IMR-90 (cell line): ENCODE data around the gene STARD10. TPM values are rescaled to one million over a fixed set of nuclear protein-coding genes. Genes with fewer than 3 reads are reported as not detected.

Experiments used
- ATAC-seq: fragments of 200-7000 bp; cut with Tn5 transposase; 2 replicates; pipeline ENCODE4 v1.9.1; 2020; ENCODE audit warnings: low read depth, mild to moderate bottlenecking, moderate library complexity
- BruUV-seq: library from RNA; stranded (reverse); fragments of 400-500 nt; replicated peaks from 2 replicates; lab custom pipeline; 2021; lab: Mats Ljungman, UMichigan
- CTCF ChIA-PET: fragments of 300-600 bp; formaldehyde crosslinking; extraction: SDS; loops from one replicate; lab custom pipeline; 2021; ENCODE audit warnings: antibody characterized with exemption; lab: Yijun Ruan, JAX
- POLR2A ChIA-PET: fragments of 300-600 bp; sonication (Branson Sonifier 250); formaldehyde crosslinking; loops from one replicate; lab custom pipeline; 2022; ENCODE audit warnings: antibody characterized with exemption; ENCODE audit not compliant: unreplicated experiment; lab: Charles Lee
- DNase-seq: peaks from one replicate; pipeline ENCODE4 v3.0.0; 2013
- H2AFZ ChIP-seq: replicated peaks from 2 replicates; pipeline ENCODE3; 2013; ENCODE audit warnings: low read length, mild to moderate bottlenecking; ENCODE audit not compliant: poor library complexity
- H2AK5ac ChIP-seq: 2 replicates; pipeline ENCODE4 v1.6.1; 2013; ENCODE audit warnings: low read depth, low read length, inconsistent platforms
- H2AK9ac ChIP-seq: replicated peaks from 2 replicates; pipeline ENCODE3; 2013; ENCODE audit warnings: mild to moderate bottlenecking, low read depth, low read length, moderate library complexity; ENCODE audit not compliant: poor library complexity
- H2BK120ac ChIP-seq: 2 replicates; pipeline ENCODE4 v1.6.1; 2013; ENCODE audit warnings: low read depth, low read length, inconsistent platforms
- H2BK15ac ChIP-seq: 3 replicates; pipeline ENCODE4 v1.6.1; 2013; ENCODE audit warnings: low read depth, low read length, inconsistent platforms
- H2BK20ac ChIP-seq: 2 replicates; pipeline ENCODE4 v1.6.1; 2013; ENCODE audit warnings: low read depth, mild to moderate bottlenecking, inconsistent platforms, low read length, moderate library complexity
- H2BK5ac ChIP-seq: 2 replicates; pipeline ENCODE4 v1.6.1; 2013; ENCODE audit warnings: mild to moderate bottlenecking, low read depth, low read length, inconsistent platforms; ENCODE audit not compliant: poor library complexity, severe bottlenecking
- H3K14ac ChIP-seq: replicated peaks from 2 replicates; pipeline ENCODE4 v1.6.1; 2013; ENCODE audit warnings: low read depth, low read length, inconsistent platforms
- H3K18ac ChIP-seq: 2 replicates; pipeline ENCODE4 v1.6.1; 2013; ENCODE audit warnings: low read depth, low read length, control low read depth
- H3K23ac ChIP-seq: 2 replicates; pipeline ENCODE4 v1.6.1; 2013; ENCODE audit warnings: low read depth, low read length, inconsistent platforms
- H3K27ac ChIP-seq: 2 replicates; pipeline ENCODE4 v1.5.1; 2013; ENCODE audit warnings: mild to moderate bottlenecking, control low read depth, low read length; ENCODE audit not compliant: insufficient read depth
- H3K27me3 ChIP-seq: 2 replicates; pipeline ENCODE4 v1.6.1; 2013; ENCODE audit warnings: low read length; ENCODE audit not compliant: control insufficient read depth, insufficient read depth
- H3K36me3 ChIP-seq: 2 replicates; pipeline ENCODE4 v1.6.1; 2013; ENCODE audit warnings: low read length, mixed read lengths; ENCODE audit not compliant: control insufficient read depth, insufficient read depth
- H3K4ac ChIP-seq: 2 replicates; pipeline ENCODE4 v1.6.1; 2013; ENCODE audit warnings: low read depth, low read length, inconsistent platforms
- H3K4me1 ChIP-seq: 2 replicates; pipeline ENCODE4 v1.6.1; 2013; ENCODE audit warnings: low read length, mixed read lengths; ENCODE audit not compliant: control insufficient read depth, insufficient read depth
- H3K4me2 ChIP-seq: 2 replicates; pipeline ENCODE4 v1.6.1; 2013; ENCODE audit warnings: low read depth, mild to moderate bottlenecking, control low read depth, low read length, moderate library complexity
- H3K4me3 ChIP-seq: 2 replicates; pipeline ENCODE4 v1.5.1; 2013; ENCODE audit warnings: low read depth, mild to moderate bottlenecking, control low read depth, low read length, moderate library complexity; ENCODE audit not compliant: insufficient read depth
- H3K56ac ChIP-seq: 2 replicates; pipeline ENCODE4 v1.6.1; 2013; ENCODE audit warnings: low read length, inconsistent platforms; ENCODE audit not compliant: insufficient read depth; ENCODE audit errors: extremely low read depth
- H3K79me1 ChIP-seq, 2 experiments: 2 replicates each; pipeline ENCODE4 v1.6.1; 2013; ENCODE audit warnings: low read length in 2 of 2, inconsistent platforms in 1 of 2, low read depth in 1 of 2
- H3K9ac ChIP-seq: 2 replicates; pipeline ENCODE4 v1.6.1; 2013; ENCODE audit warnings: low read depth, low read length, control low read depth
- H3K9me1 ChIP-seq: 2 replicates; pipeline ENCODE4 v1.6.1; 2013; ENCODE audit warnings: low read length, inconsistent platforms; ENCODE audit not compliant: insufficient read depth
- H3K9me3 ChIP-seq: 2 replicates; pipeline ENCODE4 v1.6.1; 2013; ENCODE audit warnings: low read length; ENCODE audit not compliant: control insufficient read depth, insufficient read depth
- H4K20me1 ChIP-seq: 2 replicates; pipeline ENCODE4 v1.6.1; 2013; ENCODE audit warnings: low read length, inconsistent platforms; ENCODE audit not compliant: insufficient read depth
- H4K5ac ChIP-seq: 2 replicates; pipeline ENCODE4 v1.6.1; 2013; ENCODE audit warnings: mild to moderate bottlenecking, low read depth, low read length, control low read depth
- H4K8ac ChIP-seq, 2 experiments: 2 replicates each; pipeline ENCODE4 v1.6.1; 2013; ENCODE audit warnings: low read depth in 2 of 2, low read length in 2 of 2, control low read depth in 1 of 2, inconsistent platforms in 1 of 2
- H4K91ac ChIP-seq: 2 replicates; pipeline ENCODE4 v1.6.1; 2013; ENCODE audit warnings: low read depth, low read length, inconsistent platforms; ENCODE audit not compliant: insufficient read depth
- BHLHE40 ChIP-seq: fragments of 150-350 bp; IDR thresholded peaks from 2 replicates; pipeline ENCODE4 v1.6.1; 2016; ENCODE audit warnings: mild to moderate bottlenecking, low read depth, low read length
- CTCF ChIP-seq: conservative IDR thresholded peaks from 2 replicates; pipeline ENCODE4 v1.5.1; 2012; ENCODE audit warnings: mild to moderate bottlenecking, low read depth, low read length, improper control_type of control experiment
- FOS ChIP-seq: fragments of 150-350 bp; IDR thresholded peaks from 2 replicates; pipeline ENCODE4 v1.6.1; 2016; ENCODE audit warnings: low read depth, low read length
- MAFK ChIP-seq: IDR thresholded peaks from 2 replicates; pipeline ENCODE4 v1.6.1; 2012; ENCODE audit warnings: low read depth, low read length, improper control_type of control experiment
- MAZ ChIP-seq: IDR thresholded peaks from 2 replicates; pipeline ENCODE4 v1.6.1; 2012; ENCODE audit warnings: low read depth, mild to moderate bottlenecking, low read length, improper control_type of control experiment, moderate library complexity, borderline replicate concordance
- MXI1 ChIP-seq: IDR thresholded peaks from 2 replicates; pipeline ENCODE4 v1.6.1; 2012; ENCODE audit warnings: low read depth, mild to moderate bottlenecking, low read length, moderate library complexity, borderline replicate concordance
- NFE2L2 ChIP-seq: fragments of 150-350 bp; IDR thresholded peaks from 2 replicates; pipeline ENCODE4 v1.6.1; 2016; ENCODE audit warnings: low read depth, mild to moderate bottlenecking, low read length
- POLR2A ChIP-seq: IDR thresholded peaks from 2 replicates; pipeline ENCODE4 v1.6.1; 2012; ENCODE audit warnings: mild to moderate bottlenecking, low read depth, low read length
- RAD21 ChIP-seq: IDR thresholded peaks from 2 replicates; pipeline ENCODE4 v1.6.1; 2012; ENCODE audit warnings: low read length, improper control_type of control experiment
- RCOR1 ChIP-seq: IDR thresholded peaks from 2 replicates; pipeline ENCODE4 v1.6.1; 2012; ENCODE audit warnings: mild to moderate bottlenecking, low read length, improper control_type of control experiment; ENCODE audit not compliant: insufficient replicate concordance
- RFX5 ChIP-seq: IDR thresholded peaks from 2 replicates; pipeline ENCODE4 v1.8.0; 2012; ENCODE audit warnings: low read depth, mild to moderate bottlenecking, low read length, moderate library complexity
- SMC3 ChIP-seq: fragments of 150-350 bp; IDR thresholded peaks from 2 replicates; pipeline ENCODE4 v1.6.1; 2016; ENCODE audit warnings: low read depth, mild to moderate bottlenecking, antibody characterized with exemption, low read length, moderate library complexity
- WGBS, 2 experiments: methylation state at CpG; one replicate each; pipeline versions ENCODE4 v1.1.5 to v1.1.7; 2013; ENCODE audit warnings: missing lambda C conversion rate in 2 of 2; ENCODE audit not compliant: insufficient read length in 1 of 2; ENCODE audit errors: extremely low coverage in 2 of 2; 5-methylcytosine and 5-hydroxymethylcytosine counted together
- dilution Hi-C: fragments of 300-500 bp; cut with HindIII; formaldehyde crosslinking; loops from one replicate; pipeline ENCODE4 v1.14.3; 2018; ENCODE audit warnings: low sequenced_read_pairs; ENCODE audit not compliant: unreplicated experiment
- in situ Hi-C: fragments of 300-500 bp; cut with MboI; formaldehyde crosslinking; loops from 3 replicates; pipeline ENCODE4 v1.14.3; 2019; ENCODE audit warnings: low sequenced_read_pairs, inconsistent platforms, mixed read lengths
- intact Hi-C: fragments of 100-400 bp; cut with micrococcal nuclease; formaldehyde crosslinking; loops from 2 replicates; pipeline ENCODE4 v1.10.0; 2022
- polyA plus RNA-seq, 3 experiments: library from polyadenylated mRNA; depleted of rRNA; stranded (reverse); fragments of >200 nt; gene quantifications; 2 replicates each; pipeline ENCODE4 v1.2.3, GENCODE V29; 2012; ENCODE audit warnings: low replicate concordance in 1 of 3
- total RNA-seq: library from RNA; depleted of rRNA; stranded (reverse); fragments of >200 nt; gene quantifications from 2 replicates; pipeline ENCODE4 v1.2.3, GENCODE V29; 2012
- TF ChIP-seq, protein P1 (sequence below): fragments of 150-350 bp; IDR thresholded peaks from 2 replicates; pipeline ENCODE4 v1.6.1; 2017; ENCODE audit warnings: mild to moderate bottlenecking, antibody characterized with exemption, low read length, low read depth
- TF ChIP-seq, protein P2 (sequence below): fragments of 150-350 bp; IDR thresholded peaks from 2 replicates; pipeline ENCODE4 v1.6.1; 2016; ENCODE audit warnings: low read depth, mild to moderate bottlenecking, low read length, moderate library complexity, borderline replicate concordance

Gene STARD10
- total and polyA plus RNA-seq, 2 of the 4 experiments (the other 2 are of a cell fraction), result 23.8 to 37.4 TPM

DNA sequence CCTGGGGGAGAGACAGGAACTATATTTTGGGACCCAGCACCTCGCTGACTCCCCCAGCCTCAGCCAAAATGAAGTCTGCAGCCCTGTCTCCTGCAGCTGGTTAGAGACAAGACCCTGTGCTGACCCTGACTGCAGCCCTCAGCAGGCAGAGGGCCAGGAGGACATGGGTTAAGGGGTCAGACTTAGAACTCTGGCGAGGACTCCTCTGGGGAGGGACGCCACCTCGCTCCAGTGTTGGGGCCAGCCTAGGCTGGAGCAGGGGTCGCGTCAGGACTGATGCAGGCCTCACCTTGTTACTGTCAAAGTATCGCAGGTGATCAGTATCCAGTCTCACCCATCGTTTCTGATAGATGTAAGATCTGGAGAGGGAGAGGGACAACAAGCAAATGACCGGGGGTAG lies 82.7 kb downstream of the STARD10 start:
- no peak overlapping the region for H3K18ac ChIP-seq
- peak overlapping the region; percentile 19 for H2AK9ac ChIP-seq
- no peak overlapping the region for H3K4ac ChIP-seq
- intact Hi-C loops, result no loop called here
- peaks cover 18 to 66% of the 10 kb centered on the region in 2 experiments for H3K79me1 ChIP-seq
- no peak overlapping the region for H3K9ac ChIP-seq
- H3K4me1 ChIP-seq, result peaks cover 4% of the 10 kb centered on the region; the same call in 1 of the 2 replicates
- no peak overlapping the region for H3K14ac ChIP-seq
- H4K5ac ChIP-seq, result no peak overlapping the region
- no peak overlapping the region for H2AK5ac ChIP-seq
- in situ Hi-C loops, result no loop called here
- dilution Hi-C loops, result no loop called here
- POLR2A ChIA-PET, result no interaction called here
- H2BK20ac ChIP-seq, result no peak overlapping the region
- peaks cover 57% of the 10 kb centered on the region for H3K36me3 ChIP-seq
- peaks cover 3% of the 10 kb centered on the region; the same call in 1 of the 2 replicates for H3K9me1 ChIP-seq
- no peak overlapping the region for H3K23ac ChIP-seq
- no peaks in the 10 kb centered on the region for H3K9me3 ChIP-seq
- H3K4me2 ChIP-seq, result no peak overlapping the region
- WGBS, 2 experiments, result 81% methylated on average over 2 of the region's 9 CpGs; no CpG with 5 or more reads in 1 of the 2 experiments
- H4K20me1 ChIP-seq, result peaks cover 57% of the 10 kb centered on the region
- no peak overlapping the region for H2BK120ac ChIP-seq
- TF ChIP-seq SMC3, result no peak
- TF ChIP-seq MAFK, result no peak
- TF ChIP-seq NFE2L2, result no peak
- TF ChIP-seq RAD21, result no peak
- no peak for TF ChIP-seq BHLHE40
- TF ChIP-seq, protein P1, sequence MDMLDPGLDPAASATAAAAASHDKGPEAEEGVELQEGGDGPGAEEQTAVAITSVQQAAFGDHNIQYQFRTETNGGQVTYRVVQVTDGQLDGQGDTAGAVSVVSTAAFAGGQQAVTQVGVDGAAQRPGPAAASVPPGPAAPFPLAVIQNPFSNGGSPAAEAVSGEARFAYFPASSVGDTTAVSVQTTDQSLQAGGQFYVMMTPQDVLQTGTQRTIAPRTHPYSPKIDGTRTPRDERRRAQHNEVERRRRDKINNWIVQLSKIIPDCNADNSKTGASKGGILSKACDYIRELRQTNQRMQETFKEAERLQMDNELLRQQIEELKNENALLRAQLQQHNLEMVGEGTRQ, result no peak
- no peak for TF ChIP-seq RFX5
- TF ChIP-seq, protein P2, sequence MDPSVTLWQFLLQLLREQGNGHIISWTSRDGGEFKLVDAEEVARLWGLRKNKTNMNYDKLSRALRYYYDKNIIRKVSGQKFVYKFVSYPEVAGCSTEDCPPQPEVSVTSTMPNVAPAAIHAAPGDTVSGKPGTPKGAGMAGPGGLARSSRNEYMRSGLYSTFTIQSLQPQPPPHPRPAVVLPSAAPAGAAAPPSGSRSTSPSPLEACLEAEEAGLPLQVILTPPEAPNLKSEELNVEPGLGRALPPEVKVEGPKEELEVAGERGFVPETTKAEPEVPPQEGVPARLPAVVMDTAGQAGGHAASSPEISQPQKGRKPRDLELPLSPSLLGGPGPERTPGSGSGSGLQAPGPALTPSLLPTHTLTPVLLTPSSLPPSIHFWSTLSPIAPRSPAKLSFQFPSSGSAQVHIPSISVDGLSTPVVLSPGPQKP, result no peak
- no peak for TF ChIP-seq RCOR1
- TF ChIP-seq MXI1, result no peak
- TF ChIP-seq FOS, result no peak
- no peak for TF ChIP-seq MAZ
- TF ChIP-seq CTCF, result no peak
- no peak for TF ChIP-seq POLR2A
- CTCF ChIA-PET, result no interaction called here
- no TSS peak for BruUV-seq
- no peak overlapping the region for H2BK15ac ChIP-seq
- H4K8ac ChIP-seq, result no peak overlapping the region
- no peaks in the 10 kb centered on the region for H3K27me3 ChIP-seq
- no peak overlapping the region for H3K56ac ChIP-seq
- no peak overlapping the region for H2BK5ac ChIP-seq
- no peak overlapping the region for H4K91ac ChIP-seq
- ATAC-seq (no peak), DNase-seq (no peak)
- H3K4me3 ChIP-seq, result no peak overlapping the region
- H2AFZ ChIP-seq, result peak overlapping the region; percentile 15
- no peak overlapping the region for H3K27ac ChIP-seq
